SK-N-DZ (cell line): ENCODE results near the gene C6orf47.
A peak's percentile ranks its signal among the peaks of the same experiment; 100 is the strongest.

Source experiments
- DNase-seq: peaks from one replicate; pipeline ENCODE4 v3.0.0-alpha.2; 2015; ENCODE audit warnings: low spot score

The C6orf47 gene

DNA sequence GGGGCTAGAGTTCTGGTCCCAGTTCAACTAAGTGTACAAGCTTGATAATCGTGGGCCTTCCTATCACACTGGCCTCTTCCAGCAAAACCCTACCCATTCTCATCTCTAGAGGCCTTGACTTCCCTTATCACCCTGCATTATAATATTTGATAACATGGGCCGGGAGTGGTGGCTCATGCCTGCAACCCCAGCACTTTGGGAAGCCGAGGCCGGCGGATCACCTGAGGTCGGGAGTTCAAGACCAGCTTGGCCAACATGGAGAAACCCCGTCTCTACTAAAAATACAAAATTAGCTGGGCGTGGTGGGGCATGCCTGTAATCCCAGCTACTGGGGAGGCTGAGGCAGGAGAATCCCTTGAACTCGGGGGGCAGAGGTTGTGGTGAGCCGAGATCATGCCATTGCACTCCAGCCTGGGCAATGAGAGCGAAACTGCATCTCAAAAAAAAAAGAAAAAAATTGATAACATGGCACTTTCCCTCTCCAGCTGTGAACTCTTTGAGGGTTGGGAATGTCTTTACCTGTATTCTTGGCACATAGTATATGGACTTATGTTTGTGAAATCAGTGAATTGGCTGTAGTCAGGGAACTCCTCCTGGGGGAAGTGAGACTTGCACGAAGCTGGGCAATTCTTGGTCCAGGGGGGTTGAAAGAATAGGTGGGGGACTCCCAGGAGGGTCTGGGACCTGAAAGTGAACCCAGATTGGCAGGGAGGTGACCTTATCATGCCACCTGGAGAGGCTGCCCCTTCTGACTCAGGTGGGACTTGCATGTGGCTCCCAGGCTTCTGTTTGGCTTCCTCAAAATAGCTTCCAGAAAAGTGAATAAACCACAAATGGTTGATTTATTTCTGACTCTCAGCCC lies 915 bp upstream of the C6orf47 start:
- no peak for DNase-seq

DNA sequence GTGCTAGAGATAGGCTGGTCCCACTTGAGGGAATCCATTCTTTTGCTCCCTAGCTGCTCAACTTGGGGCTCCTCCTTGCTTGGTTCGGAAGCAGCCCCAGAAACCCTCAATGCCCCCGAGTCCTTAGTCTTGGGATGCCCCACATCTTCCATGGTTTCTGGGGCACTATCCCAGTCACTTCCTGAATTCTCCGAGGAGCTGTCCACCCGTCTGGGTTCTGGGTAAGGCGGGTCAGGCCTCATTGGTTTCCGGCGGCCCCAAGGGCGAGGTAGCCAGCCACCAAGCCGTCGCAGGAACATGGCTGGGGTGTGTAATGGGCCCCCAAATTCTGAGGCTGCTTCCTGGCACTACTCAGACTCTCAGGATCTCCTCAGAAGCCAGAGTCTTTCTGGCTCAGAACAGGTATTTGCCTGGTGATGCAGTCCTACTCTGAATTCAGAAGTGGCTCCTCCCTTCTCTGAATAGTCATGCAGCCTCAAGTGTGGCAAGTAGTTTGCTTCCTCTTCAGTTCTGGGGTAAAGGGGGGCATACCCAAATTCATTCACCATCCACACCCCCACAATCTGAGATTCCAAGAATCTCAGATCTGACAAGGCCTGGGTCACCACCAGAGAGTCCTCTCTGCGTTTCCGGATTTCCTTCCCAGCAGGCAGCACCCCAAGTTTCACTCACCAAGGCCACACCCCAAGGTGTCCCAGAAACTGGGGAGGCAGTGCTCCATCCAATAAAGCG lies 763 bp downstream of the C6orf47 start:
- DNase-seq: no peak

DNA sequence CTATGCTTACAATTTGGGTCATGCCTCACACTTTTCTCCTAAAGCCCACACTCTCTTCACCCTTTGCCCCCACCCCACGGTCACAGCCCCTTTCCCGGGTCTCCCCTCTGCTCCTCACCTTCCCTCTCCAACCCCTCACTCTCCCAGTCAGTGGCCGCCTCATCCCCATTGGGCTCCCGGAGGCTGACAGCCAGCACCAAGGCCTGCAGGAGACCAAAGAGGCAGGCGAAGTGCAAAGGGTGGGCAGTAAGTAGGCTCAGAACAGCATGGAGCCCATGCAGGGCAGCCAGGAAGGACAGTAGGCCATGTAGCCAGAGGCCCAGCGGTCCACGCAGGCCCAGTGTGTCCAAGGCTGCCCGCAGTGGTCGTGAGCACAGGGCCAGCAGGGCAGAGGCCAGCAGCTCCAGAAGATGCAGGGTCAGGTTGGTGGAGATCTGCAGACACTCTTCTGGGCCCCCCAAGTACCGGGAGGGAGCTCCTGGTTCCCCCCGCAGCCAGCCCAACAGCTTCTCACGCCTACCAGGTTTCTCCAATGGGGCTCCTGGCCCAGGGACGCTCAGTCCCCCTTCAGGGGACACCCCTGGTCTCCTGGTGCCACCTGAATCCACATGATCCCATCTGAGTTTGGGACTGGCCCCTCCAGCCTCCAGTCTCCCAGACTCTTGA lies 1.5 kb downstream of the C6orf47 start:
- DNase-seq: no peak

DNA sequence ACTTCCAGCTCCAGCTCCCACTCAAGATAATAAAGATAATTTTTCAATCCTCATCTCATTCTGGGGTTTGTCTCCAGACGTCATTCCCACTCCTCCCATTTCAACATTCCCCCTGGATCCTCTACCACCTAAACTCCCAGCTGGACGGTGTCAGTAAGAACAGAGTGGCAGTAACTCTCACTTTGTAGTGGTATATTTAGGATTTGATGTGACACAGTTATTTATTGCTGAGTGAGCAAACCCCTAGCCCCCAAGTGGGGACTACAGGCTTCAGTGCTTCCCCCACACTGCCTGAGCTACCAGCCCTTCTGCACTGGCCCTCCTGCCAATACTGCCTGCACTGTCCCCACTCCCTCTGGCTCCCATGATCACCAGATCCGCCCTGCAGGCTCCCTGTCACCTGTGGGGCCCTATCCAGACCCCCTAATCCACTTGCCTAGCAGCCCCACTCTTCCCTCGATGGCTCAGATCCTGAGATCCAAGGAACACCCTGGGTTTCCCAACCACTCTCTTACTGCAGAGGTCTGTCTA lies 2.4 kb downstream of the C6orf47 start:
- no peak for DNase-seq

DNA sequence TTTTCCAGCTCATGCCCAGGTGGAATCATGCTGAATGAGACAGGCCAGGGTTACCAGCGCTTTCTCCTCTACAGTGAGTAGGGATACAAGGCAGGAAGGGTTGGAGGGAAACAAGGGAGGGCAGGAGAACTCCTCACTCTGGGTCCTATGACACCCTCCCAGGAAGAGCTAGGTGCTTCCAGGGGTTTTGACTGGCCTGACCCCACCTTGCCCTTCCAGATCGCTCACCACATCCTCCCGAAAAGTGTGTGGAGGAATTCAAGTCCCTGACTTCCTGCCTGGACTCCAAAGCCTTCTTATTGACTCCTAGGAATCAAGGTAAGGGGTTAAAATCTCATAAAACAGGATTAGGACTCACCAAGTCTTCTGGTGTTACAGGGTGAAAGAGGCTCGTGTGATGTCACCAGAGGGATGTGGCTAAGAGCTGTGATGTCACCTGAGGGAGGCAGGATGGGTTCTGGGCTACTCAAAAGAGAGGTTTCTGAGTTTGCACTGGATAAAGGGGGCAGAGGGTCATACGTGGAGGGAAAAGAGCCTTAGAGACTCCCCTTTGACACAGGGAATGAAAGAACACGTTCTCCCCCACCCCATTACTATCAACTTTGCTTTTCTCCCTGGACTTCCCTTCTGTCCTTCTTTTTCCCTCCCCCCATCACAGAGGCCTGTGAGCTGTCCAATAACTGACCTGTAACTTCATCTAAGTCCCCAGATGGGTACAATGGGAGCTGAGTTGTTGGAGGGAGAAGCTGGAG lies 3.0 kb downstream of the C6orf47 start:
- DNase-seq: no peak

DNA sequence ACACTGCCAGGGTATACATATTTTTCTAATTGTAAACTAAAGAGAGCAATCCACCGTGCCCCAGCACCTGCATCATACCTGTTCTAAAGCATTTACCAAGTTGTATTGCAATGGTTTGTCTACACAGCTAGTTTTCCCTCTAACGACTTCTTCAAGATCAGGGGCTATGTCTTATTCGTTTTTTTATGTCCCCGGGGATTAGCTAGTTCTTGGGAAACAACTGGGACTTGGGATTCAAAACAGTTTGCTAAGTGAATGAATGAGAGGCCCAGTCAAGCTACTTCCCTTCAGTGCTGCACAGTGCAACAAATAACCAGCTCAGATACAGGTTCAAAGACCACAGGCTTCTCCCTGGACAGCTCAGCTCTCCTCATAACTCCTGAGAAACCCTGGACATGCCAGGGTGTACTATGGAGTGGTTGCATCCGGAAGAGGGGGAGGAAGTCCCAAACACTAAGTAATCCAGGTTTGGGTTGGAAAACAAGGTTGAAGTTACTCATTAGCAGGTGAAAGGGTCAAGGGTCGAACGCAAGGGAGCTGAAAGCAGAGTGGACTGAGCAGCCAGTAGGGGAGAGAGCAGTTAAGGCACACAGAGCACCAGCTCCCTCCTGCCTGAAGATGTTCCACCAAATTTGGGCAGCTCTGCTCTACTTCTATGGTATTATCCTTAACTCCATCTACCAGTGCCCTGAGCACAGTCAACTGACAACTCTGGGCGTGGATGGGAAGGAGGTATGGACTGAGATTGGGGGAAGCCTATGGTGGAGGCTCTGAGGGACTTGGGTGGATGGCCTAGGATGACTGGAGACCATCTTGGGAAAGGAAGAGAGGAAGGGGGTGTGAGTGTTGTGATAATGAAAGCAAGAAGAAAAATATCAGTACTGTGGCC lies 5.0 kb downstream of the C6orf47 start, which contains the start of gene APOM:
Gene APOM, plus strand, starts transcription at position 546 of the 889 bp plus-strand sequence. Its CDS starts 73 bp downstream, at position 619.
- DNase-seq: no peak

DNA sequence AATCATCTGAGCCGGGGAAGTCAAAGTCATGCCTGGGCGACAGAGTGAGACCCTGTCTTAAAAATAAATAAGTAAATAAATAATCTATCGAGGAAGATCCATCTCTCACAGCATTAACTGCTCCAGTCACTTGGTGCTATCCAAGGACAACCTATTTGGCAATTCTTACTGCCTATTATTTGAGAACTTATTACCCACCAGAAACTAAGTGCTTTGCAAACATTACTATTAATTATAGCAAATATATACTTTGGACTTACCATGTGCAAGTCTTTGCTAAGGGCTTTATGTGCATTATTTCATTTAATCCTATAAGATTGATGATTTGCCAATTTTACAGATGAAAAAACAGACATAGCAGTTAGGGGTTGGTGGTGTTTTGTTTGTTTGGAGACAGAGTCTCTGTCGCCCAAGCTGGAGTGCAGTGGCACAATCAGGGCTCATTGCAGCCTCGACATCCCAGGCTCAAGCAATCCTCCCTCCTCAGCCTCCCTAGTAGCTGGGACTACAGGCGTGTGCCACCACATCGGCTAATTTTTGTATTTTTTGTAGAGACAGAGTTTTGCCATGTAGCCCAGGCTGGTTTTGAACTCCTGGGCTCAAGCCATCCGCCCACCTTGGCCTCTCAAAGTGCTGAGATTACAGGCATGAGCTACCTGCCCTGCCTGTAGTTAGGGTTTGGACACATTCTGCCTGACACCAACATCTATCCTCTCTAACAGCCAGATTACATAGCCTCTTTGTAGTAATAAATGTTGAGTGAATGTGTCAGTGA lies 5.8 kb downstream of the C6orf47 start:
- no peak for DNase-seq

DNA sequence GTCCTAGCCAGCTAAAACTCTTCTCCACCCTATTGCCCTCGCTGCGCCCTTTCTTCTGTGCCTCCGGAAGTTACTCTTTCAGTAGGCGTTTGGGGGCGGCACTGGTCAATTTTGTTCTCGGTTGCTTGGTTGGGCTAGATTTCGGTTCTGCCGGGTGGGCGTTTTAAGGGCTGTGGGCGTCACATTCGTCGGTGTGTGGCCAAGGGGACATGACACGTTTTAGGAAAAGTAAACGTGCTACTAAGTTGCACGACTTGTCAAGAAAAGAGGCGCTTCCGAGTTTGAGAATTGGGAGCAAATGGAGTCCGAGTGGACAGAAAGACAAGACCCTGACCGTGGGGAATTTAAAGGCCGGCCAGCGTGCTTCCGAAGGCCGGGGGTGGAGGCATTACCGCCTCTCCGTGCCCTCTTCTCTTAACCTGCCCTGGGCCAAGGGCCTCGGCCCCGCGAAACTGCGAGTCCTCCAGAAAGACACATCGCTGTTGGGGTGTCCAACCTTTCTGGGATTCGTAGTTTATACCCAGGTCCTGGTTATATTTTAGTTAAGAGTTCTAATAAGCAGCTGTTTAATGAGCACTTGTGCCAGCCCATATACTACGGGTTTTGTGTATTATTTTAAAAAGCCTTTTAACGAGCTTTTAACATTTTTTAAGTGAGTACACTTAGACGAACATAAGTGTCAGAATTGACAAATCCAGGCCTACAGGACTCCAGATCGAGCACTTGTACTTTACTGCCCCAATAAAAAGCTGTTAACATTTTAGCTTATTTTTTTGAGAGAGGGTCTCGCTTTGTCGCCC lies 7.5 kb downstream of the C6orf47 start:
- peak; percentile 96 for DNase-seq

DNA sequence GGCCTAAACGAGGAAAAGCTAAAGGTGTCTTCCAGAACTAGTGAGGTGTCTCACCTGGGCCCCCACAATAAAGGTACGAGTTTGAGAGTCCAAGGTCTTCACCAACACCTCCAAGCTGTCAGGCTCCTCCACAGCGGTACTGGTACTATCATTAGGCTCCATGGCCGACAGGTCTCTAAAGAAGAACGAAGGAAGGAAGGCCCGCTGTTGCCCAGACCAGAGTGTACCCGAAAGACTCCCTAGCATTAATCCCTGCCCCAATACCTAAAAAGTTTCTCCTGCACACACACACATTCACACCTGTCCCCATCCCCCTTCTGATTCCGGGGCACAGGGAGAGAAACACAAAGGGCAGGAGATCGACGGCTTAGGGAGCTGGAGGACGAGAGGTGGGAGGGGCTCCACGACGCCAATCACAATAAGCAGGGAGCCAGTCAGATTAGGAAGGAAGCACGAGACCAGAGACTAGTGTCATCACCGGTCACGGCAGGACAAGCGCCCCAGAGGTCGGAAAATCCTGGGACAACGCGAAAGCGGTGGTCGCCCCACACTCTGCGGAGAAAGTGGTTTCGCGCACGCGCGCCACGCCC lies 8.9 kb downstream of the C6orf47 start:
- peak; percentile 71 for DNase-seq

DNA sequence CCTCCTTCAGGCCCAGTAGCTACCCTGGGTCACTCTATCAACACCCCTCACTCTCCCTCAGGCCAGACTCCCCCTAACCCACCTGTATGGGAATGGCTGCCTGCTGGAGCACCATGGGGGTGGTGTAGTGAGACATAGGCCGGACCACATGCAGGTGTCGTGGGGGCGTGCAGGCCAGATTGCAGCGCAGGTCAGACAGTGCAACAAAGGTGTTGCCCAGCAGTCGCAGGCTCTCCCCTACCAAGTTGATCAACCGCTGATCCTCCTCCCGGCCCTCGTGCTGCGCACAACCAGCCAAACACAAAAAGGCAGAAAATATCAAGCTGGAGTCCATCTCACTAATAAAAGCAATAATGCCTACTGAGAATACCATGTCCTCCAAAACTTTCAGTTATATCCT lies 15.3 kb downstream of the C6orf47 start:
- DNase-seq: no peak

DNA sequence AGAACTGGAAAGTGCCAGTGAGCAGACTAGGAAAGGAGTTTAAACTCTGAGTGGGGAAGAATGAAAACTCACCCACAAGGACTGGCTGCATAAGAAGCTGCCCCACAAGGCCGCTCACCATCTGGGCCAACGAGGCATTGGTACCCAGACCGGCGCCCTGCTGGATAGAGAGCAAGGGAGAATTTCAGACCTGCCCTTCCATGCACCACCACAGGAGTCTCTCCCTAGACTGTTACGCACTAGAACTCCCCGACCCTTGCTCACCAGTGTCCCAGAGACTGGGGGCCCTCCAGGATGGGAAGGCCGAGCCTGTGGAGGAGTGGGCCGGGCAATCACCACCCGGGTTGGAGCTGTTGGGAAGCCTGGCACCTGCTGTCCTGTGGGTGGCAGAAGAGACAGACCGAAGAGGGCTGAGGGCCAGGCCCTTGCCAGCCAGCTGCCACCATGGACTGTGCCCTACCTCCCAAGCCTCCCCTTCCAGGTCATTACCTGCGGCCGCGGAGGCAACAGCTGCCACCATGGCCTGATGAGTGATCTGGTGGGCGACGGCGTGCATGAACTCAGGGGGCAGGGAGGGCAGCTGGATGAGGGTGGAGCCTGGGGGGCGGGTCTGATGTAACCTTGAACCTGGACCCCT lies 16.6 kb downstream of the C6orf47 start:
- no peak for DNase-seq

DNA sequence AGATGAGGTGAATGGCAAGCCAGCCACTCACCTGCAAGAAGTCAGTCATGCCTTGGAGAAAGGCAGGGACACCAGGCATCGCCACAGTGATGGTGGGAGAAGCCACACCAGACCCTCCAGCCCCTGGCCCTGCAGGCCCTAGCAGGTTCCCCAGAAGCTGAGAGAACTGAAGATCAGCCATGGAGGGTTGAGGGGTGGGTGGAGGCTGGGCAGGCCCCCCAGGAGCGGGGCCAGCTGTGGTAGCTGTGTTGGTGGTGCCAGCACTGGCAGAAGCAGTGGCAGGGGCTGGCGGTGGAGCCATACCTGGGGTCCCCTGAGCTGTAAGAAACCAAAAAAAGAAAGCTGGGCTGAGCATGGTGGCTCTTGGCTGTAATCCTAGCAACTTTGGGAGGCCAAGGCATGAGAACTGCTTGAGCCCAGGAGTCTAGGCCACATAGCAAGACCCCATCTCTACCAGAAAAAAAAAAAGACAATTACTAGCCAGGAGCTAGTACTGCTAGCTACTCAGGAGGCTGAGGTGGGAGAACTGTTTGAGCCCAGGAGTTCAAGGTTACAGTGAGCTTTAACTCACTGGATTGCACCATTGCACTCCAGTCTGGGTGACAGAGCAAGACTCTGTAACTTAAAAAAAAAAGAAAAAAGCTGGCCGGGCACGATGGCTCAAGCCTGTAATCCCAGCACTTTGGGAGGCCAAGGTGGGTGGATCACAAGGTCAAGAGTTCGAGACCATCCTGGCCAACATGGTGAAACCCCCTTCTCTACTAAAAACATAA lies 17.6 kb downstream of the C6orf47 start:
- DNase-seq: no peak

DNA sequence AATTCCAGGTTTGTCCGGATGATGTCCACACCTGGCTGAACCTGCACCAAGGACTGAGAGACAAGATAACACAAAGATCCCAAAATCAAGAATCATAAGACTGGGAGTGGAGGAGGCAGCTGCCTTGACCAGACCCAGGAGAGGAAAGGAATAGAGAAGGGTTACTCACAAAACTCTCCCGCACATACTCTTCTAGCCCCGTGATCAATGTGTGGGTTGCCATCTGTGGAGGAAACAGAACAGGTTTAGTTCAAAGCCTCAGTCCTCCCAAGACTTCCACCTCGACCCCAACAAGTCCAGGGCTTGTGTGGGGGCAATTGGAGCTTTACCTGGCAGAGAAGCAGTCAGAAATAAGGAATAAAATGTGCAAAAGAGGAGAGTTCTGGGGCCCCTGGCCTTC lies 19.2 kb downstream of the C6orf47 start:
- no peak for DNase-seq

DNA sequence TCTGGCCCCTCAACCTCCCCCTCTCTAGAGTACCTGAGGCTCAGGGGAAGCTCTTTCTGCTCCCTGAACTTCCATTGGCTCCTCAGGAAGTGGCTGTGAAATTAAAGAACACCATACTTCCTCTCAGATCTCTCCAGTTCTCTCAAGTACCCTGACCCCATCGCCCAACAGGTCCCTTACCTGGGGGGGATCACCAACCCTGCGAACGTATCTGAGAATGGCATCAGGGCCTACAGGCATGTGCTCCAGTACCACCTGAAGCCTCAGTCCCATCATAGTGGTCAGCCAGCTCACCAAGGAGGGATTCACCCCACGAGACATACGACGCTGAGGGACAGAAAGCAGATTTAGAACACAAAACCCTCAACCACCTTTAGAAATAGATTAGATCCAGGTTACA lies 20.0 kb downstream of the C6orf47 start:
- no peak for DNase-seq

DNA sequence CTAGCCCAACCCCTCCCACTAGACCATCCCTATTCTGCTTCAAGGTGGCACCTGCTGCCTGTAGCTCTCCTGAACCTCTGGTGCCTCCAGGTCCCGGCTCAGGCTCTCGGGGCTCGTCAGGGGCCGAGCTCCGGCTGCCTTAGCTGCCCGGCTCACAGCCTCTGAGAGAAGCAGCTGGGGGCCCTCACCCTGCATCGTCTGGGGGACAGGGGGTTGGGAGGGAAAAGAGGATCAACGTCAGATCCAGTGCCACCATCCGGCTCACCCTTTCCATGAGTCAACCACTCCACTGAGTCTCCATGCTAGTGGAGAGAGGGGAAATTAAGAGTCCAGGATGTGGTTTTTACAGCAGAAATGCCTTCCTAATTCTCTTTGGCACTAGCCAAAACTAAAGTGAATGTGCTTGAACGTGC lies 21.1 kb downstream of the C6orf47 start:
- DNase-seq: no peak

DNA sequence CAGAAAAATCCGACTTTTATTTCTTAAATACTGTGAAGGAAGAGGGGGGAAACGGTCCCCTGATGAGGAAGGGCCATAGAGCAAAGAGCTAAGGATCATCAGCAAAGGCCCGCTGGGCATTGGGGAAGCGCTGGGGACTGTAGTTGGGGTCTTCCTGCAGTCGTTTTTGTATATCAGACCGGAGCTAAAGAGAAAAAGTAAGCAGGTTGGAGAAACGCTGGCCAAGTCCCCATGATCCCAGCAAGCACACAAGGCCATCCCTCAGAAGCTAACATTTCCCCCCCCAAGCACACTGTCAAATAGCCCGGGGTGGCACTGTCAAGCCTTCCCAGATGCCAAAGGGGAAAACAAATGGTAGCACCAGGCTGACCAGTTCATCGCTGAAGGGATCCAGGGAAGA lies 21.5 kb downstream of the C6orf47 start:
- DNase-seq: no peak
